ENCODE data around the gene COL5A1. TPM values are rescaled to one million over a fixed set of nuclear protein-coding genes. Genes with fewer than 3 reads are reported as not detected.

Gene COL5A1
- total RNA-seq, 1 experiment from 2014 or later = 10.6 TPM

DNA sequence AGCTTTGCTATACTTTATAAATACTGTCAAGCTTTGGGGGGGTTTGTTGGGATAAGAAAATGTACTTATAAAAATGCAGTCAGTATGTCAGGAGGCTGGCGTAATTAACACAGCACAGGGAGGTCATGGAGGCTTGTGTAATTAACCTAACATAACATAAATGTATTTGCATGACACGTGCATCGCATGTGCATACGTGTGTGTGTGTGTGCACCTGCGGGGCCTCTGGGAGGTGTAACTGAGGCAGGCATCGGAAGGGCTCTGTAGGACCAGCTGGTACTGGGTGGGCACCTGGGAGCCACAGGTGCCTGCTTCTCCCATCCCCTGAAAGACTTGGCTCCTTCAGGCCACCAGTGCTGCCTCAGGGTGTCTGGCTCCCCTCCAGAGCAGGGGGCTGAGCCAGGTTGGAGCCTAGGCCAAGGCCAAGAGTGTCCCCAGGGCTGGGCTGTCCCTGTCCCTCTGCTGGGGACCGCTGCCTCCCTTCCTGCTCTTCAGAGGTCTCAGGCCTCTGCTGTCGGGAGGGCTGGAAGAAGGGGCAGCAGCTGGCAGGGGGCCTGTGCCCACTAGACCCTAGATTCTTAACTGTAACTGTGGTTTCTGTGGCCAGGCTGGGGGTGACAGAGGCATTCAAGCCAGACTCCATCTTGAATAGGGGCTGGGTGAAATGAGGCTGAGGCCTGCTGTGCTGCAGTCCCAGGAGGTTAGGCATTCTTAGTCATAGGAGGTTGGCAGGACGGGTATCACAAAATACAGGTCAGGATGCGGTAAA lies 248.0 kb downstream of the COL5A1 start:
- POLR2A ChIA-PET (ENCODE audit: unreplicated experiment) = no interaction called here
- H2AFZ ChIP-seq (ENCODE audit: low read length) = no peak overlapping the region
- no peak overlapping the region for H3K9ac ChIP-seq (ENCODE audit: low read length)
- no peaks in the 10 kb centered on the region for H3F3A ChIP-seq (ENCODE audit: low read length, unreplicated experiment)
- no peak for ATAC-seq
- no peak overlapping the region for H3K4me2 ChIP-seq (ENCODE audit: low read length)
- DNase-seq = no peak
- TF ChIP-seq, protein P1, sequence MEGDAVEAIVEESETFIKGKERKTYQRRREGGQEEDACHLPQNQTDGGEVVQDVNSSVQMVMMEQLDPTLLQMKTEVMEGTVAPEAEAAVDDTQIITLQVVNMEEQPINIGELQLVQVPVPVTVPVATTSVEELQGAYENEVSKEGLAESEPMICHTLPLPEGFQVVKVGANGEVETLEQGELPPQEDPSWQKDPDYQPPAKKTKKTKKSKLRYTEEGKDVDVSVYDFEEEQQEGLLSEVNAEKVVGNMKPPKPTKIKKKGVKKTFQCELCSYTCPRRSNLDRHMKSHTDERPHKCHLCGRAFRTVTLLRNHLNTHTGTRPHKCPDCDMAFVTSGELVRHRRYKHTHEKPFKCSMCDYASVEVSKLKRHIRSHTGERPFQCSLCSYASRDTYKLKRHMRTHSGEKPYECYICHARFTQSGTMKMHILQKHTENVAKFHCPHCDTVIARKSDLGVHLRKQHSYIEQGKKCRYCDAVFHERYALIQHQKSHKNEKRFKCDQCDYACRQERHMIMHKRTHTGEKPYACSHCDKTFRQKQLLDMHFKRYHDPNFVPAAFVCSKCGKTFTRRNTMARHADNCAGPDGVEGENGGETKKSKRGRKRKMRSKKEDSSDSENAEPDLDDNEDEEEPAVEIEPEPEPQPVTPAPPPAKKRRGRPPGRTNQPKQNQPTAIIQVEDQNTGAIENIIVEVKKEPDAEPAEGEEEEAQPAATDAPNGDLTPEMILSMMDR (conservative IDR thresholded peaks at IDR 0.05; ENCODE audit: low read depth, low read length) = no peak
- TF ChIP-seq EZH2 (IDR thresholded peaks at IDR 0.05; ENCODE audit: low read length, unreplicated experiment) (no peak), EZH2phosphoT487 (IDR thresholded peaks at IDR 0.05; ENCODE audit: borderline replicate concordance, low read length) (no peak)
- no peaks in the 10 kb centered on the region for H4K20me1 ChIP-seq (ENCODE audit: low read length)
- H3K79me2 ChIP-seq (ENCODE audit: low read length) = no peaks in the 10 kb centered on the region
- BruUV-seq (replicated peaks) = no TSS peak
- CTCF ChIA-PET = no interaction called here
- H3K9me3 ChIP-seq (ENCODE audit: low read length) = no peaks in the 10 kb centered on the region
- no peaks in the 10 kb centered on the region for H3K4me1 ChIP-seq (ENCODE audit: insufficient read depth, low read length)
- intact Hi-C loops (cut with micrococcal nuclease) = no loop called here
- no peaks in the 10 kb centered on the region for H3K36me3 ChIP-seq (ENCODE audit: low read depth, low read length)
- H3K27ac ChIP-seq (ENCODE audit: low read length) = no peak overlapping the region
- no peak overlapping the region for H3K4me3 ChIP-seq (ENCODE audit: low read length)
- H3K9me2 ChIP-seq (replicated peaks; ENCODE audit: low read length) = no peaks in the 10 kb centered on the region
- H3K27me3 ChIP-seq (ENCODE audit: low read length) = 0 out of 2 replicates have a peak, but pooled peaks cover 9% of the 10 kb centered on the region

DNA sequence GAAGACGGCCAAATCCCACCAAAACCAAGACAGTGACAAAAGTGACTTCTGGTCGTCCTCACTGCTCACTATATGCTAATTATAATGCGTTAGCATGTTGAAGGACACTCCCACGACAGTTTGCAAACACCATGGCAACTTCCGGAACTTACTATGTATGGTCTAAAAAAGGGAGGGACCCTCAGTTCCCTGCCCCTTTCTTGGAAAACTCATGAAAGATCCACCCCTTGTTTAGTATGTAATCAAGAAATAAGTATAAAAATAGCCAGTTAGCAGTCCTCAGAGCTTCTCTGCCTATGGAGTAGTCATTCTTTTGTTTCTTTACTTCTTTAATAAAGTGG lies 248.5 kb downstream of the COL5A1 start:
- TF ChIP-seq, protein P1 (conservative IDR thresholded peaks at IDR 0.05; ENCODE audit: low read depth, low read length) = no peak
- no peak for TF ChIP-seq EZH2 (IDR thresholded peaks at IDR 0.05; ENCODE audit: low read length, unreplicated experiment)
- no peak for TF ChIP-seq EZH2phosphoT487 (IDR thresholded peaks at IDR 0.05; ENCODE audit: borderline replicate concordance, low read length)

DNA sequence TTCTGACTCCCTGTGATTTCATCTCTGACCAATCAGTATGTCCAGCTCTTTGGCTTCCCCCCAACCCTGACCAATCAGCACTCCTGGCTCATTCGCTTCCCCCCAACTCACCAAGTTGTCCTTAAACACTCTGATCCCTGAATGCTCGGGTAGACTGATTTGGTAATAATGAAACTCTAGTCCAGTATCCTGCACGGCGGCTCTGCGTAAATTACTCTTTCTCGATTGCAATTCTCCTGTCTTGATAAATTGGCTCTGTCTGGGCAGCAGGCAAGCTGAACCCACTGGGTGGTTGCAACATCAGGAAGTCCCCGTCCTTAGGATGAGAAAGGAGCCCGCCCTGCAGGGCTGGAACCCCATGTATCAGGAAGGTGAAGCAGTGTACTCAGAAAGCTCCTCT lies 249.4 kb downstream of the COL5A1 start:
- DNase-seq (no peak), ATAC-seq (no peak)
- no peaks in the 10 kb centered on the region for H3K9me3 ChIP-seq (ENCODE audit: low read length)
- H3K4me3 ChIP-seq (ENCODE audit: low read length) = no peak overlapping the region
- CTCF ChIA-PET = no interaction called here
- H4K20me1 ChIP-seq (ENCODE audit: low read length) = no peaks in the 10 kb centered on the region
- no peaks in the 10 kb centered on the region for H3F3A ChIP-seq (ENCODE audit: low read length, unreplicated experiment)
- H2AFZ ChIP-seq (ENCODE audit: low read length) = no peak overlapping the region
- H3K36me3 ChIP-seq (ENCODE audit: low read depth, low read length) = no peaks in the 10 kb centered on the region
- no peaks in the 10 kb centered on the region for H3K79me2 ChIP-seq (ENCODE audit: low read length)
- POLR2A ChIA-PET (ENCODE audit: unreplicated experiment) = no interaction called here
- peaks cover 5% of the 10 kb centered on the region for H3K4me1 ChIP-seq (ENCODE audit: insufficient read depth, low read length)
- H3K4me2 ChIP-seq (ENCODE audit: low read length) = no peak overlapping the region
- intact Hi-C loops (cut with micrococcal nuclease) = no loop called here
- no peak overlapping the region for H3K9ac ChIP-seq (ENCODE audit: low read length)
- no peaks in the 10 kb centered on the region for H3K9me2 ChIP-seq (replicated peaks; ENCODE audit: low read length)
- no peak for TF ChIP-seq EZH2phosphoT487 (IDR thresholded peaks at IDR 0.05; ENCODE audit: borderline replicate concordance, low read length)
- TF ChIP-seq, protein P1 (conservative IDR thresholded peaks at IDR 0.05; ENCODE audit: low read depth, low read length) = no peak
- TF ChIP-seq EZH2 (IDR thresholded peaks at IDR 0.05; ENCODE audit: low read length, unreplicated experiment) = no peak
- BruUV-seq (replicated peaks) = no TSS peak
- H3K27me3 ChIP-seq (ENCODE audit: low read length) = 0 out of 2 replicates have a peak, but pooled peaks cover 9% of the 10 kb centered on the region
- no peak overlapping the region for H3K27ac ChIP-seq (ENCODE audit: low read length)

More for the DNA sequence above, 248.5 kb downstream of the COL5A1 start:
- DNase-seq = no peak
- H3K9me3 ChIP-seq (ENCODE audit: low read length) = no peaks in the 10 kb centered on the region
- no TSS peak for BruUV-seq (replicated peaks)
- H4K20me1 ChIP-seq (ENCODE audit: low read length) = no peaks in the 10 kb centered on the region
- H3K4me2 ChIP-seq (ENCODE audit: low read length) = no peak overlapping the region
- intact Hi-C loops (cut with micrococcal nuclease) = no loop called here
- H3K27me3 ChIP-seq (ENCODE audit: low read length) = 0 out of 2 replicates have a peak, but pooled peaks cover 9% of the 10 kb centered on the region
- H3K9me2 ChIP-seq (replicated peaks; ENCODE audit: low read length) = no peaks in the 10 kb centered on the region
- H3K36me3 ChIP-seq (ENCODE audit: low read depth, low read length) = no peaks in the 10 kb centered on the region
- no peak overlapping the region for H3K27ac ChIP-seq (ENCODE audit: low read length)
- no peaks in the 10 kb centered on the region for H3K4me1 ChIP-seq (ENCODE audit: insufficient read depth, low read length)
- no peak overlapping the region for H3K4me3 ChIP-seq (ENCODE audit: low read length)
- POLR2A ChIA-PET (ENCODE audit: unreplicated experiment) = no interaction called here
- CTCF ChIA-PET = no interaction called here
- no peak for ATAC-seq
- no peak overlapping the region for H2AFZ ChIP-seq (ENCODE audit: low read length)
- no peaks in the 10 kb centered on the region for H3K79me2 ChIP-seq (ENCODE audit: low read length)
- H3K9ac ChIP-seq (ENCODE audit: low read length) = no peak overlapping the region
- no peaks in the 10 kb centered on the region for H3F3A ChIP-seq (ENCODE audit: low read length, unreplicated experiment)
